NCI-H2029 treated with DMSO at 0.1 percent for 48 hours (cell line): Measurements from ENCODE around the gene ARAP3.

Source experiments
- DNase-seq: peaks from one replicate; lab custom pipeline; 2025; lab: John Stamatoyannopoulos, UW

ARAP3 gene

GRCh38 chr5:141641634-141642267, 40.3 kb downstream of the ARAP3 start:
- no peak for DNase-seq

DNA sequence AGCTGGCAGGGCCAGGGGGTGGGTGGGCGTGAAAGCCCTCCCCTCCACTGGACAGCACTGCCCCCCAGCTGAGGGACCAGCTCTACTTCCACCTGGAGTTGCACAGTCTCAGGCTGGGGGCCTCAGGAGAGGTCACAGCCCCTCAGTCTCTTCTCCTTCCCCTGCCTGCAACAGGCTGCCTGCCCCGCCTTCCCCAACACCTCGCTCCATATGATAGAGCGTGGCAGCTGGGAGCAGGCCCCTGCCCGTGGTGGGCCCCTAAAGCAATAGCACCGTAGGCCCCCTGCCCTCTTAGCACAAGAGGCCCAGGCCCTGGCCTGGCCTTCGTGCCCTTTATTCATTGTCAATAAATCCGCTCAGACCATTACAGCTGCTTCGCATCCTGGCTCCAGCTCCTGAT, 41.3 kb downstream of the ARAP3 start:
- no peak for DNase-seq

- no peak for DNase-seq
Measured at GRCh38 chr5:141640051-141640415, 42.0 kb downstream of the ARAP3 start.

DNA sequence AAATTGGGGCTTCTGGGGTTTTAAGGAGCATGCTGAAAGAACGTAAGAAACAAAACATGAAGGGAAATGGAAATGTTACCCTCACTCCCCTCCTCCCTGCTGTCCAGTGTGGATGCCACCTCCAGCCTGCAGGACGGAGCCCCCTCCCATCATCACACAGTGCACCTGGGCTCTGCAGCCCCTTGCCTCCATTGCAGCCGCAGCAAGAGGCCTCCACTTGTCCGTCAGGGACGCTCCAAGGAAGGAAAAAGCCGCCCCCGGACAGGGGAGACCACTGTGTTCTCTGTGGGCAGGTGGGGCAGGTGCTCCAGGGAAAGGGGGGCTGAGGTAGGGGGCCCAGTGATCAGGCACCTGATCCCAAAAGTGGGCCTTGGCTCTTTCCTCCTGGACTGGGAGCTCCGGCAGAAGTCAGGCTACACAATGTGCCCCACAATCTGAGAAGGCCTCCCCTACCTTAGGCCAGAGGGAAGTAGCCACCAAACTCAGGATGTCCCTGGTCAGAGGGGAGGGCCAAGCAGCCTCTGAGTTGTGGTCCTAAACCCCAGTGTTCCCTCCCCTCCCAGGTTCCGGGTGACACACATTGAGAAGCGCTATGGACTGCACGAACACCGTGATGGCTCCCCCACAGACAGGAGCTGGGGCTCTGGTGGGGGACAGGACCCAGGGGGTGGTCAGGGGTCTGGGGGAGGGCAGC, 42.5 kb downstream of the ARAP3 start:
- DNase-seq: no peak

DNA sequence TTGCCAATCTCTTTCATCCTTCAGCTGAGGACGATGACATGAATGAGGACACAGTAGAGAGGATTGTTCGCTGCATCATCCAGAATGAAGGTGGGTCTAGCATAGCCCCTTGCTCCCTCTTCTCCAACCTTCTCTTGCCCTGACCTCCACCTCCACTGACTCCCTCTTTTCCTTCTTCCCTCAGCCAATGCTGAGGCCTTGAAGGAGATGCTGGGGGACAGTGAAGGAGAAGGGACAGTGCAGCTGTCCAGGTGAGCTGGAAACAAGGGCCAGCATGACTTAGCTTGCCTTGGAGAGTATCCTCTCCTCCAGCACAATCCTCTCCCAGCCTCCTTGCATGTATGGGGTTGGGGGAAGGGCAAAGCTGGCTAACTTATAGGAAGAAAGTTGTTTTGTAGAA, 43.3 kb downstream of the ARAP3 start:
- no peak for DNase-seq

GRCh38 chr5:141637767-141638419, 44.1 kb downstream of the ARAP3 start:
- DNase-seq: no peak

- no peak for DNase-seq
Measured at GRCh38 chr5:141637123-141637766, 44.8 kb downstream of the ARAP3 start.

DNA sequence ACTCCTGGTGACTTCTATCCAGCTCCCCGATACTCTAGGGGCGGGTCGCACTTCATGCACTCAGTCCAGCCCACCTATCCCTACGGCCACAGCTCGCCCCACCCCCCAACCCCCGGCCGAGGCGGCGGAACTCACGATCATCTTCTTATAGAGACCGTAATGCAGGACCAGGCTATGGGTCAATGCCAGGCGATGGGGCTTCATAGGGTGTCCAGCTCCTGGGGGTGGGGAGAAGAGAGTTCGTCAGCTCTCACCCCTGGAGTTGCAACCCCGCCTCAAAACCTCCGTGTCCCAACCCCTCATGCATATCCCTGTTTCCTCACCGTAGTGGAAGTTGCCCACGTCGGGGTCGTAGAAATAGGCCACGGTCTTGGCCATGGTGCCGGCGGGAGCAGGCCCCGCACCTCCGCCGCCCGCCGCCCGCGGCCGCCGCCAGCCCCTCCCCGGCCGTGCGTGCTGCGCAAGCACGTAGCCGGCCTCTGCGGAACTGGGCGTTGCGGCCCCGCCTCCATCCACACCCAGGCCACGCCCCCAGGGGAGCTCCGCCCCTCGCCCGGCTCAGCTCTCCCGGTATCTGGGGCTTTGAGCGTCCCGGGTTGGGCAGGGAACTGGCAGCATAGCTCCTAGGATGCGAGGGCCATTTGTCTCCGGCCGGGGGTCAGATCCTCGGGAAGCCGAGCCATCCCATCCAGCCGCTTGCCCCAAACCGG, 45.5 kb downstream of the ARAP3 start, which contains the start of the genes HDAC3 and RELL2:
Gene HDAC3, minus strand, starts transcription at position 437 of the 710 bp plus-strand sequence. Its CDS starts 59 bp downstream, at position 378.
Gene RELL2, plus strand, starts transcription at position 585 of the 710 bp plus-strand sequence. CDS start 1,229 bp downstream, outside the sequence.
- peak; percentile 69 for DNase-seq

DNA sequence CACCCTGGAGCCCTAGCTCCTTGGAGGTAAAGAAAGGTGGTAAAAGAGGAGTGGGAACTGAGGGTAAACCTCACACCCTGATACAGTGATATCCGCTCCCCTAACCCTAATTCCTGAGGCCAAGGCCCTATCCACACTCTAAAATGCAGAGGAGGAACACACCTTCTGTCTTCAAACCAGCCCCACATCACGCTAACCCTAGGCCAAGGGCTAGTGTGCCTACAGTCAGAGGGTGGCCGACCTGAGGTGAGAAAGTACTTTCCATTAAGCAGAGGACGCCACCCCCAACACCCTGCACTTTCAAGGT, 46.0 kb downstream of the ARAP3 start:
- no peak for DNase-seq

- no peak for DNase-seq
Measured at GRCh38 chr5:141635646-141636045, 46.4 kb downstream of the ARAP3 start.

GRCh38 chr5:141634720-141635119, 47.3 kb downstream of the ARAP3 start:
- DNase-seq: no peak

DNA sequence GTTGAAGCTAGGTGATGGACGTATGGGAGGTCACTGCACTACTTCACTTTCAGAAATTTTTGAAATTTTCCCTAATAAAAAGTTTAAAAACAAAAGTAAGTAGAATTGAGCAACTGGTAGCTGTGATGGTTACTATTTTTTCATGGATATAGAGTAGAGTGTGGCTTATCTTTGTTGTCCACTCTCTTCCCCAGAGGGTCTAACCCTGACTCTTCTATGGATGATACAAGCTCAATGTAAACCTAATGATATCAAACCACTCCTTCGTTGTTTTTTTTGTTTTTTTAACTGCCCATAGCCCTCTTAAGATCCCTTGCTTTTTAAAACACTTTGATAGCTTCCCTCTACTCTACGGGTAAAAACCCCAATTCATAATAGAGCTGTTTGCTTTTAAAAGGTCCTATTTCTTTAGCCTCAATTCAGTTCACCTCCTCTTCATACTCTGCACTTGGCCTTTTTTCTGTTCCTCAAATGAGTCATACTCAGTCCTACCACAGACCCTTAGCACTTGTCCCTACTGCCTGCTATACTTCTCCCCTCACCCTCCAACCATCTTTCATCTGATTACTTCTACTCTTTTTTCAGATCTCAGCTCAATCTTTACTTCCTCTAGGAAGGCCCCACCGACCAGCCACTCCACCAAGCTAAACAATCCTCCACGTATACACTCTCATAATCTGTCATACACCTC, 48.0 kb downstream of the ARAP3 start:
- no peak for DNase-seq

DNA sequence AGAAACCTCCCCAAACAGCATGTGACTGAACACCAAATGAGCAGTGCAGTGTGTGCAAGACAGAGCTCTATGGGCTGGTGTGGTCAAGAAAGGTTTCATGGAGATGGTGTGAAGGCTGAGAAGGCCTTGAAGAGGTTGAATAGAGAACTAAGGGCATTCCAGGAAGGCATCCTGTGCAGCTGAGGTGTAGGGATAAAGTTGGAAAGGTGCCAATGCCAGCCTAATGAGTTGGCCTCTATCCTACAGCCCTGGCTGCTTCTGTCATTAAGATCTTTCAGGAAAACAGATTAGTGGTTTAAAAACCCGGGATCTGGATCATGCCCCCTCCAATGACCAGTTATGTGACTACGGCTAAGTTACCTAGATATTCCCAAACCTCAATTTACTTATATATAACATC, 49.4 kb downstream of the ARAP3 start:
- DNase-seq: peak; percentile 36

GRCh38 chr5:141630570-141631140, 51.4 kb downstream of the ARAP3 start:
- no peak for DNase-seq

- no peak for DNase-seq
Measured at GRCh38 chr5:141628175-141628788, 53.7 kb downstream of the ARAP3 start.

DNA sequence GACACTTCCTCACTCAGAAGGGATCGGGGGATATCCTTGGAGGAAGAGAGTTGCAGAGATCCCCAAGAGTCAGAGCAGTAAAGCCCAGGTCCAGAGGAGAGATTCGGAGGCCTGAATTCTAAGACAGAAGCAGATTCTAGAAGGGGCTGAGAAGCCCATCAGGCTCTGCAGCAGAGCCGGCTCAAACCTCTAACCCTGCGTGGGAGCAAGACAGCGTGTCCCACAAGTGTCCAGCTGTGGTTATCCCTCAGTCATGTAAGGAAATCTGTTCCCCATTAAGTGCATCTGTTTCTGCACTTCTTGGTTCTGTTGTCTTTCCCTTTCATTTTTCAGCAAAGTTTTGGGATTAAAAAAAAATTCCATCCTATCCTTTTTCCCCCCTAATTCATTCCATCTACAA, 58.4 kb downstream of the ARAP3 start:
- no peak for DNase-seq

GRCh38 chr5:141623186-141623585, 58.8 kb downstream of the ARAP3 start:
- DNase-seq: no peak

DNA sequence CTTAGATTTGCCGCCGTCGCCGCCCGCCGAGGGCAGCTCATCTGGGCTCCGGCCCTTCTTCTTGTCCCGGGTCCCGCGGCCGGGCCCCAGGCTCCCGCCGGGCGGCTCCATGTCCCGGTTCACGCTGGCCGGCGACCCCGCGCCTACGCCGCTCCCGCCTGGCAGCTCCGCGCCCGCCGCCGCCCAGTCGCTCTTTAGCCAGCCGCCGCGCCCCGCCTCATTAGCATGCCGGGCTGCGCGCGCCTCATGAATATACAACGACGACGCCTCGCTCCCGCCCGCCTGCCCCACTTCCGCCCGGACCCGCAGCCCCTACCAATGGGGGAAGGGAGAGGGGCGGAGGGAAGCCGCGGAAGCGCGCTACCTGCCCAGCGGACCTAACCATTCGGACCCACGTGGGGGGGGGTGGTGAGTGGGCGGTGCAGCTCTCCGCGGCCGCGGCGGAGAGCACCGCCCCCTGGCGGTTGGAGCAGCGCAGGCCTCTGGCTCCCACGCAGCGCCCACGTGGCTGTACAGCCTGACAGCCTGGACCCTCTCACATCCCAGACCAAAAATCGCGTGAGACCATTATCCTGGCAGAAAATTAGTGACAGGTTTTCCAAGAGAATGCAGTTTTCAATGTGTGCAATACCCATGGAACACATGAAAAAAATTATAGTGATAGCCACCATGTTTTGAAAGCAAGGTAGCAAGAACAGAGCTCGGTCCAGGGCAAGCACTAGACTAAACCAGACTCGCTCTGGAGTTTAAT, 63.1 kb downstream of the ARAP3 start, which contains the start of gene DIAPH1:
Gene DIAPH1, minus strand, starts transcription at position 197 of the 751 bp plus-strand sequence. Its CDS starts 86 bp downstream, at position 111.
- peak; percentile 88 for DNase-seq

DNA sequence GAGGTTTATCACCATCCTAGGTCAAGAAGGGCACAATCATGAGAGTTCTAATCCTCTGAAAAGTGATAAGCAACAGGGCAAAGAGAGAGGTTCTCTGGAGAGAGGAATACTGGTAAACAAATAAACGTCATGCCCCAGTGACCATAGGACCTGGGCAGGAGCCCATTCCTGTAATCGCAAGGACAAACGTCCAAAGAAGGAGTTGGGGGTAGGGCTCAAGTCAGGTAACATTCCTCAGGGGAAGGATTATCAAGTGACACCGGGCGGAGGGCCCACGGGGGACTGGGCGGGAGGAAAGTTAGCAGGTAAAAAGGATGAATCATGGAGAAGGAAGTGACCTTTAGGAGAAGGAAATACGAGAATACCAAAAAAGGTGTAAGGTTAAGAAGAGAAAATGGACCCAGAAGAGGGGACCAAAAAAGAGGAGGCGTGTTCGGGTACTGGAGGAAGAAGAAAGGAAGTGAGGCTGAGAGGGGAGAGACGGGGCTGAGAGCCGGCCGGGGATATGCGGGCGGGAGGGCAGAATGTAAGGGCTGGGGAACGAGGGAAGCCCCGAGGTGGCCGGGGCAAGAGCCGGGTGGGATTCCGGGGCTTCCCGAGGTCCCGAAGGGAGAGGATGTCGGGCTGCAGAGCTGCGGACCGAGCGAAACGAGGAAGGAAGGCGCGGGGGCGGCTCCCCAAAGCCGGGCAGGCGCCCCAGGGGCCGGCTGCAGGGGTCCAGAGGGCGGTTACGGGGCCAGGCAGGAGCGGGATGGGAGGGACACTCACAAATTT, 63.8 kb downstream of the ARAP3 start:
- peak; percentile 59 for DNase-seq
